Rectal smooth muscle tissue (tissue), 1 donor: ENCODE measurements around the gene IL1RAPL2.
"Not testable (repeated sequence)": the region's sequence is repeated elsewhere in the genome, so short reads cannot be mapped to it uniquely, and the experiment has no call there.

ENCODE experiments used
- H3K27ac ChIP-seq: one replicate; pipeline ENCODE4 v1.7.0; 2013; ENCODE audit warnings: low read depth, low read length, inconsistent platforms
- H3K27me3 ChIP-seq: one replicate; pipeline ENCODE4 v1.7.0; 2013; ENCODE audit warnings: low read length; ENCODE audit not compliant: control insufficient read depth, insufficient read depth
- H3K36me3 ChIP-seq: one replicate; pipeline ENCODE4 v1.7.0; 2013; ENCODE audit warnings: low read length; ENCODE audit not compliant: control insufficient read depth, insufficient read depth
- H3K4me1 ChIP-seq: one replicate; pipeline ENCODE4 v1.7.0; 2013; ENCODE audit warnings: low read length; ENCODE audit not compliant: control insufficient read depth, insufficient read depth
- H3K4me3 ChIP-seq: one replicate; pipeline ENCODE4 v1.7.0; 2013; ENCODE audit warnings: low read length
- H3K9ac ChIP-seq: one replicate; pipeline ENCODE4 v1.7.0; 2013; ENCODE audit warnings: low read length

IL1RAPL2 gene

DNA sequence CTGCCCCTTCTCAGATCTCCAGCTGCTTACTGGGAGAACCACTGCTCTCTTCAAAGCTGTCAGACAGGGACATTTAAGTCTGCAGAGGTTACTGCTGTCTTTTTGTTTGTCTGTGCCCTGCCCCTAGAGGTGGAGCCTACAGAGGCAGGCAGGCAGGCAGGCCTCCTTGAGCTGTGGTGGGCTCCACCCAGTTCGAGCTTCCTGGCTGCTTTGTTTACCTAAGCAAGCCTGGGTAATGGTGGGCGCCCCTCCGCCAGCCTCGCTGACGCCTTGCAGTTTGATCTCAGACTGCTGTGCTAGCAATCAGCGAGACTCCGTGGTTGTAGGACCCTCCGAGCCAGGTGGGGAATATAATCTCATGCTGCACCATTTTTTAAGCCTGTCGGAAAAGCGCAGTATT, 343.7 kb downstream of the IL1RAPL2 start:
- H3K9ac ChIP-seq, H3K27ac ChIP-seq, H3K36me3 ChIP-seq, H3K4me1 ChIP-seq, H3K4me3 ChIP-seq, H3K27me3 ChIP-seq: not testable (repeated sequence)

- Histone ChIP-seq H3K4me3 (no peak overlapping the region), H3K36me3 (no peaks in the 10 kb centered on the region), H3K27me3 (no peaks in the 10 kb centered on the region), H3K9ac (no peak overlapping the region), H3K27ac (no peak overlapping the region), H3K4me1 (no peaks in the 10 kb centered on the region)
Observed at GRCh38 chrX:104913348-104913747, 347.3 kb downstream of the IL1RAPL2 start.

- H3K36me3 ChIP-seq, H3K9ac ChIP-seq, H3K27me3 ChIP-seq, H3K27ac ChIP-seq, H3K4me1 ChIP-seq, H3K4me3 ChIP-seq: not testable (repeated sequence)
Observed at GRCh38 chrX:104914686-104915085, 348.7 kb downstream of the IL1RAPL2 start.

GRCh38 chrX:104918122-104918521, 352.1 kb downstream of the IL1RAPL2 start:
- peaks cover 2% of the 10 kb centered on the region for H3K27me3 ChIP-seq
- no peak overlapping the region for H3K27ac ChIP-seq
- H3K36me3 ChIP-seq: no peaks in the 10 kb centered on the region
- H3K4me3 ChIP-seq: no peak overlapping the region
- no peaks in the 10 kb centered on the region for H3K4me1 ChIP-seq
- no peak overlapping the region for H3K9ac ChIP-seq

- no peak overlapping the region for H3K27ac ChIP-seq
- H3K27me3 ChIP-seq: peaks cover 2% of the 10 kb centered on the region
- H3K9ac ChIP-seq: no peak overlapping the region
- no peaks in the 10 kb centered on the region for H3K36me3 ChIP-seq
- no peak overlapping the region for H3K4me3 ChIP-seq
- no peaks in the 10 kb centered on the region for H3K4me1 ChIP-seq
Observed at GRCh38 chrX:104921584-104922205, 355.7 kb downstream of the IL1RAPL2 start.

GRCh38 chrX:104922206-104922621, 356.2 kb downstream of the IL1RAPL2 start:
- no peak overlapping the region for H3K4me3 ChIP-seq
- H3K4me1 ChIP-seq: no peaks in the 10 kb centered on the region
- H3K36me3 ChIP-seq: no peaks in the 10 kb centered on the region
- H3K9ac ChIP-seq: no peak overlapping the region
- no peak overlapping the region for H3K27ac ChIP-seq
- peaks cover 2% of the 10 kb centered on the region for H3K27me3 ChIP-seq

DNA sequence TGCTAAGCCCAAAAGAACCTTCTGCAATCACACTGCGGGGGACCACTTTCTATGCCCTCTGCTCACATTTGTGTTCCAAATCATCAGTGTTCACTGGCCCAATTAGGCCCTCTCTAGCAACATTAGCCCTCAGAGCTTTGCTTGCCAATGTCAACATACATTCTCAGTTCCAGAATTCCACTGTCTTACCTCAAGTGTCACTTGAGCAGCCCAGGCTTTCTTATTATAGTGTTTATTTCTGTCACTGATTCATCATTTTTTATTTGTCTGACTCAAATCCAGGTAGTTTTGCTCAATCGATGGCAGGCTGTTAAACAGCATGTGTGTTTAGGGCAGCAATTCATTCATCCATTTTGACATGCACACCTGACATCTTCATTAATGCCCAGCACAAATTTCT, 363.3 kb downstream of the IL1RAPL2 start:
- Histone ChIP-seq H3K27me3 (no peaks in the 10 kb centered on the region), H3K4me3 (no peak overlapping the region), H3K27ac (no peak overlapping the region), H3K36me3 (no peaks in the 10 kb centered on the region), H3K9ac (no peak overlapping the region), H3K4me1 (no peaks in the 10 kb centered on the region)

DNA sequence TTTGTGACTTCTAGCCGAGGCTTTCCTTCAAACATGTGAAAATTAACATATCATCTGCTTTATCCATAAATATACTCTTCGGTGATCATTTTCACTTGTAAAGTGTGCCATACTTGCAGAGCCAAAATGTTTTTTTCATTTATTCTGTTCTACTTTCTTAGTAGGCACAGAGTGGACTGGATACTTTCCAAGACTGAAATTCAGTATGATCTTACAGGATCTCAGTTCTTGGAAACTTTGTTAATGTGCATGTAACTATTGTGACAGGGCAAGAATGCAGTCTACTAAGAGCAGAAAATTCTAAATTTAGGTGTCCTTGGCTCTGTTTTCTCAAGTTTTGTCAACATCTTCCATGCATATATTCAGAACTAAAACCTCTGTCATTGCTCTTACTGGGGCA, 369.6 kb downstream of the IL1RAPL2 start:
- H3K27ac ChIP-seq: no peak overlapping the region
- H3K9ac ChIP-seq: no peak overlapping the region
- H3K27me3 ChIP-seq: no peaks in the 10 kb centered on the region
- no peak overlapping the region for H3K4me3 ChIP-seq
- H3K4me1 ChIP-seq: no peaks in the 10 kb centered on the region
- no peaks in the 10 kb centered on the region for H3K36me3 ChIP-seq

GRCh38 chrX:104953251-104953650, 387.3 kb downstream of the IL1RAPL2 start:
- Histone ChIP-seq H3K27me3 (no peaks in the 10 kb centered on the region), H3K36me3 (no peaks in the 10 kb centered on the region), H3K27ac (no peak overlapping the region), H3K9ac (no peak overlapping the region), H3K4me3 (no peak overlapping the region), H3K4me1 (no peaks in the 10 kb centered on the region)

DNA sequence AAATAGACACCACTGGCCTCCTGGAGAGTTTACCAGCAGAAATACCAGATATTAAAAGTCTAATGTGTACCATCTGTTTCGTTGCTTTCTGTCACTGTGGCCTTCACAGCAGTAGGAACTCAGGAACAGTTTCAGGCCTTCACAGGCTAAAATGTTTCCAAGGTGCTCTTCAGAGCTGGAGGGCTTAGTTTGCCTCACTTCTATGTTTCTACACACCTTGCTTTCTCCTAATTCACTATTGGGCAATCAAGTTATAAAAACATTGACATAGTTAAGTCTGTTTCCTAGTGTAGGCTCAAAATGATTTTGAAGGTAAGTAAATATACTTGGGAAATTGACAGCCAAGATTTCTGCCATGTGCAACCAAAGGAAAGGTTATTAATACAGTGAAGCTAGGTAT, 395.9 kb downstream of the IL1RAPL2 start:
- H3K4me3 ChIP-seq: no peak overlapping the region
- H3K4me1 ChIP-seq: no peaks in the 10 kb centered on the region
- no peaks in the 10 kb centered on the region for H3K36me3 ChIP-seq
- H3K9ac ChIP-seq: no peak overlapping the region
- no peaks in the 10 kb centered on the region for H3K27me3 ChIP-seq
- H3K27ac ChIP-seq: no peak overlapping the region

DNA sequence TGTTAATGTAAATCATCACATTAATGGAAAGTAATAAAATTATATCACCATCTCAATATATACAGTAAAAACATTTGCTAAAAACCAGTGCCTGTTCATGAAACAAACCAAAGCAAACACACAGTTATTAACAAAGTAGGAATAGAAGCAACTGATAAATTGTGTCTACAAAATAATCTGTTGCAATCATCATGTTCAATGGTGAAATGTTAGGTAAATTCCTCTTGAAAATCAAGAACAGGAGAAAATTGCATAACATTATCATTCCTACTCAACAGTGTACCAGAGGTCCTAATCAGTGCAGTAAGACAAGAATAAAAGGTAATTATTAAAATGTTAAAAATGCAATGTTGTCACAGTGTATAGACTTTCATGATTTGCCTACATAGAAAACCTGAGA, 402.2 kb downstream of the IL1RAPL2 start:
- Histone ChIP-seq H3K9ac (no peak overlapping the region), H3K36me3 (no peaks in the 10 kb centered on the region), H3K27me3 (no peaks in the 10 kb centered on the region), H3K27ac (no peak overlapping the region), H3K4me3 (no peak overlapping the region), H3K4me1 (no peaks in the 10 kb centered on the region)

- Histone ChIP-seq H3K9ac (no peak overlapping the region), H3K4me1 (no peaks in the 10 kb centered on the region), H3K36me3 (no peaks in the 10 kb centered on the region), H3K27ac (no peak overlapping the region), H3K4me3 (no peak overlapping the region), H3K27me3 (no peaks in the 10 kb centered on the region)
Observed at GRCh38 chrX:104972737-104973136, 406.7 kb downstream of the IL1RAPL2 start.

DNA sequence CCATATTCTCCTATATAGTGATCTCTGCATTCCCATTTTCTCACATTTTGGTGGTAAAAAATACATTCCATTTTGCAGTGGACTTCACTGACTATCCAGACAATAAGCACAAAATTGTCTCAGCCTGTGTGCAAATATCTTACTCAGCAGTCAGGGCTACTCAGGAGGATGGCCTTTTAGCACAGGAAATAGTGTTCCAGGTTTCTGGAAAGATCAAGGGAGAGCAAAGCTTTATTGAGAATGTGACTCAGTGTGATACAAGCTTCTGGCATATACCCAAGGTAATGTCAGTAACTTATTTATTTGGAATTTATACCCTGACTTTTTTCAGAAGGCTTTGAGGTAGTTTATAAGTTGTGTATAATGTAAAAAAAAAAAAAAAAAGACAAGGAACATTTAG, 421.1 kb downstream of the IL1RAPL2 start:
- Histone ChIP-seq H3K27ac (no peak overlapping the region), H3K4me1 (no peaks in the 10 kb centered on the region), H3K9ac (no peak overlapping the region), H3K4me3 (no peak overlapping the region), H3K27me3 (no peaks in the 10 kb centered on the region), H3K36me3 (no peaks in the 10 kb centered on the region)
